HG02623 (cell line): Measurements from ENCODE around the gene CCDC197.

Source experiments
- ATAC-seq: cut with Tn5 transposase; IDR thresholded peaks from one replicate; pipeline ENCODE4 v1.9.1; 2021; ENCODE audit warnings: moderate library complexity; ENCODE audit not compliant: unreplicated experiment

Gene CCDC197

DNA sequence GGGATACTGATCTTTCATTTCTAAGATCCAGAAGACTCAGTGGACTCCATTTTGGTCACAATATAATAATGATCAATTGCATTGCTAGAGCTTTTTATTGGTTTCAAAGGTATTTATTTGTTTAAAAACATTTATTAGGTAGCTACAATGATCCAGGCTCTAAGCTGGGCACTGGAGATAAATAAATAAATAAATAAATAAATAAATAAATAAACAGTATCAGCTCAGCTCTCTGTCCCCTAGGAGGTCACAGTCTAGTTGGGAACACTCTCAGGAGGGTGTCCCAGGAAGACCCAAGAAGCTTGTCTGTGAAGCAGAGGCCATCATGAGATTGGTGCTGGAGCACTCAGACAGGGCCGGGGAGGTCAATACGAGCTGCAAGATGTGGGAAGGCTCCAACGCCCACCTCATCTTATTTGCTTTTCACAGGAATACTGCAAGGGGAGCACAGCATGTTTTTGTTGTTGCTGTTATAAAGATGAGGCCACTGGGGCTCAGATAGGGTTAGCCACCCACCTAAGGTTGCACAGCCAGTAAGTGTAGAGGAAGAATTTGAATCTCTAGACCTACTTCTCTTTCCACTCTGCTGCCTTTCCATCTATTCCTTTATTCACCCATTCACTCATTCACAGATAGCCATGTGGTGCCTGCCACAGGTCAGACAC lies 36.2 kb upstream of the CCDC197 start:
- no peak for ATAC-seq

DNA sequence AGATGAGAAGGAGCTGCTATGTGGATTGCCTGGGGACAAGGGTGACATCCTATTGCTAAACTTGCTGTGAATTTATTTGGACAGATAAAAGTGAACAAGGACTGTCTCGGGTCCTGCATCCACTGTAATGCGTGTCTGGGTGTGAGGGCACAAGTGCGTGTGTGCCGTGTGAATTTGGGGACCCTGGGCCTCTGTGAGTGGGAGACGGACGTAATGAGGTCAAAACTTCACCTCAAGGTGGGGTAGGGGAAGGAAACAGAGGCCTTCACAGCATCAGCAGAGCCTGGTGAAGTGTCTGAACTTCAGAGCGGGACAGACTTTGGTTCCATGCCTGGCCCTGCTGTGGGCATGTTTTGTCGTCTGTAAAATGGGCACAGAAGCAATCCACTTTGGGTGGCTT lies 35.5 kb upstream of the CCDC197 start:
- ATAC-seq = no peak

DNA sequence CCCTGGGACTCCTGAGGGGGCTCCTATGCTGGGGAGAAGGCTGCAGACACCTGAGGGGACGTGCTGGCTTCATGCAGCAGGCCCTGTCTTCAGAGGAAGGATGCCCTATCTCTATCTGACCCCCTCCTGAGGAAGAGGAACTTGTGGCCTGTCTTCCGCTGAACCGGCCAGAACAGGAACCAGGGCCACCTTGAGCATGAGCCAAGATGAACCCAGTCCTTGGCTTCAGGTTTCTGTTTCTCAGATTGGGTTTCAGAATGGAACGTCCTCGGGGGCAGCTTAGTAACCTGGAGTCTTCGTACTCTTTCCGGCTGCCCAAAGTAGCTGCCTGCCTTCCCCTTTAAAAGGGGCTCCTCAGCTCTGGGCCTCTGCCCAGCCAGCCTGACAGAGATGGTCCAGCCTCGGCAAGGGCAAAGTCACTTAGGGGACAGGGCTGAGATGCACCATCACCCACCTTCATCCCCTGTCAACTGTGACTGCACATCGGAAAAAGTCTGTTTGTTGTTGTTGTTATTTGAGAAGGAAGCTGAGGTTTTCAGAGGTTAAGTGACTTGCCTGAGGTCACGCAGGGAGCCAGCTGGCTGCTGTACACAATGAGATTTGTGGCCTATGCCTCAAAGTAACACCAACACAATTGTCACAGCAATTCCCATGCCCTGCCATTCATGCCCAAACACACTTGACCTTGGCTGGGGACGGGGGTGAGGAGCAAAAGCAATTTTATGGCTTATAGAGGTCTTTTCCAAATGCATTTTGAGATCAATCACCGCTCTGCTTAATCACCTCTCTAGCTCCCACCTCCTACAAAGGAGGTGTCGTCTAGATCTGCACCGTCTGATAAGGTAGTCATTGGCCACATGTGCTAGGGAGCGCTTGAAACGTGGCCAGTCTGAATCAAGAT lies 34.1 kb upstream of the CCDC197 start:
- ATAC-seq = peak; percentile 33

DNA sequence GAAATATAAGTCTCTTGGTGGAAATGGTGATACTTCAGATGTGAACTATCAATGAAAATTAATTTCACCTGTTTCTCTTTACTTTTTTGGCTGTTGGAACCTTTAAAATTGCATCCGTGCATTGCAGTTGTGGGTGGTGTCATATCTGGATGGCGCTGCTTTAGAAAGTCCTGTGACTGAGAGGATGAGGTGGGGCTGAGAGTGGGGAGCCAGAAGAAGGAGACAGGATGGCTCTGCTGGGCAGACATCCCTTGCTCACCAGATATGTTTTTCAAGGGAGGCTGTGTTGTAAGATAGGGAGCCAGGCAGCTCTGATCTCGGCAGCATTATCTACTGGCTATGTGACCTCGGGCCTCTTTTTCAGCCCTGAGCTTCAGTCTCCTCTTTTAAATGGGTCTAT lies 33.4 kb upstream of the CCDC197 start:
- ATAC-seq = no peak

- ATAC-seq = no peak
Observed at GRCh38 chr14:93964281-93964680, 32.8 kb upstream of the CCDC197 start.

- no peak for ATAC-seq
Observed at GRCh38 chr14:93964820-93965286, 32.2 kb upstream of the CCDC197 start.

DNA sequence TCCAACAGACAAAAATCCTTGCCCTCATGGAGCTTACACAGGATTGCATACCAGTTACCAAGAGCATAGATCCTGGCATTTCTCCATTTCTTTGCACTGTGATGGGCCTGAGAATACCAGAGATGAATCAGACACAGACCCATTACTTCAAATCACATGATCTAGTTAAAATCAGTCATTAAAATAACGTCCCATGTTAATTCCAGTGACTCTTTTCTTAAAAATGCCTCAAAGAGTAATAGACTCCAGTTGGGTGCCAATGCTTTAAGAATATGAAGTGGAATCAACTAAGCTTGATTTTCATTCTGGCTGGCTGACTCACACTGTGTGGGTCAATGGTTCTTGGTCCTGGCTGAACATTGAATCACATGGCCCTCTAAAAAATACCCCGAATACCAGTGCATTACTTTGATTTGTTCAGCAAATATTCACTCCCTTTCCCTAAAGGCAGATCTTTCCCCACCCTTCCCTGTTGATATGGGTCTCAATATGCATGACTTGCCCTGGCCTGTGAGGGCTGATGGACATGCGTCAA lies 31.7 kb upstream of the CCDC197 start:
- no peak for ATAC-seq

GRCh38 chr14:93965946-93966474 lies 31.1 kb upstream of the CCDC197 start:
- no peak for ATAC-seq

DNA sequence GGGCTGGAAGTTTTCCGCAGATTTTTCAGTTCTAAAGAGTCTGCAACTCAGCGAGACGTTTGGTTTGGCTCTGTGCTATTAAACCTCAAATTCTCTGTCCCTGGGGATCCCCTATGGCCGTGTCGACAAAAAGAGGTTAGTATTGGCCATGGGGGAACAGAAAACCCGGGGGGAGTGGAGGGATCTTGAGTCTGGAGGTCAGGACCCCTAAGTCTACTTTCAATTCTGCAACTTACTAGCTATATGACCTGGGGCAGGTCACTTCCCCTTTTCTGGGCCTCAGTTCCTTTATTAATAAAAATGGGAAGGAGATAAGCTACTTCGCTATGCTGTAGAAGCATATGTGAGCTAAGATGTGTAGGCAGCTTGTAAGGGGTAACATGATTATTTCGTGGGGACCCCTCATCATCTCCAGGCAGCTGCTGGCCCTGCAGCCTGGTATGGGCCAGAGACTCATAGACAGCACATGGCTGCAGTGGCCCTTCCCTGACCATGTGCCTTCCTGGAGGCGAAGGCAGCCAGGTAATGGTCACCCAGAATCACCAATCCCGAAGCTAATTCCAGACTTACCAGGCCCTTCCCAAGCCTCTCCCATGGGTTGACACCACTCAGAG lies 29.4 kb upstream of the CCDC197 start:
- peak; percentile 33 for ATAC-seq

- ATAC-seq = no peak
Observed at GRCh38 chr14:93969082-93969828, 27.8 kb upstream of the CCDC197 start.

- no peak for ATAC-seq
Observed at GRCh38 chr14:93970585-93970964, 26.5 kb upstream of the CCDC197 start.

DNA sequence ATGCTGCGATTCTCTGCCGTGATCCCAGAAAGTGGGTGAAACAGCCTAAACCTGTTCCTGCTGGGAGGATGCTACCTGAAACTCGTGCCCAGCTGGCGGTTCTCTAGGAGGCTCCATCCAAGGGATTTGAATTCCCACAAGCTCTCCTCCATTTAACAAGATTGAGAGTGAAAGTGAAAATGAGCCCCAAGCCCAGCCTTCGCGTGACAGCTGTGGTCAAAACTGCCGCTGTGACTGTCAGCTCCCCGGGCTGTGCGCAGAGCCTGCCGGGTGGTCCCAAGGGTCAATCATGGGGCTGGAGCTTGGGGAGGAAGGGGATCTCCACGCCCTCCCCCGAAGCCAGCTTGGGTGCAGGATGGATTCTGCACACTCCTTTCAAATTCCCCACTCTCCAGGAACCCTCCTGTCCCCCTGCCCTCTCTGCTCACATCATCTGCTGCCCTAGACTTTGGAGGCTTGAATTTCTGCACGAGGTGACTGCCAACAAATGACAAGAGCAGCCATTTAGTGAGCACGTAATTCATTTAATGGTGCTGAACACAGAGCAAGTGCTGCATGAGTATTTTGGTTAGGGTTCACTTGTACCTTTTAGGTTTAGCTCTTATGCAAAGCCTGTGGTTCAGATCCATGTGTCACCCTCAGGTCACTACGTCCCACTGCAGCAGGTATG lies 26.0 kb upstream of the CCDC197 start:
- ATAC-seq = peak; percentile 30

GRCh38 chr14:93971635-93972027 lies 25.5 kb upstream of the CCDC197 start:
- no peak for ATAC-seq

DNA sequence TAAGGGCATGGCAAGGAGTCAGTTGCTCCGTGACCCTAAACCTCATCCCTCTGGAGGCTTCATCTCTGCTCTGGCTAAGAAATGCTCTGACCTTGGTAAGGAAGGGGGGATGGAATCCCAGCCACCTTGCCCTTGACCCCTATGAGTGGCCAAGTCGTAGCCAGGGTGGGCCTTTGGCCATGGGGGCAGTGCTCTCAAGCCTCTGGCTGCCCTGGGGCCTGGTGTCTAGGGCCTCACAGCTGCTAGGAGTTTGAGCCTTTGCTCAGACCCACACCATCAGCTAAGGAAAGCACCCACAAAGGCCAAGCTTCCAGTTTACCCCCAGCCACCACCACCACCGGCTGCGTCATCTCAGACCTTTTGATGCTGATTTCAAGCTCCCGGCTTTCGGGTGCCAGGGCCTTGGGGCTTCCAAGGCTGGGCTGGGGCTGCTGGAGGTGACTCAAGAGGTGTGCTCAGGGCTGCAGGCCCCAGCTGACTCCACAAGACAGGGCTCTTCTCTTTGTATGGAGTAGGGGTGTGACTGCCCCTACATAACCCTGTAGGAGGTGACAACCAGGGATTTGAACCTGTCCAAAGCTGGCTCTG lies 24.4 kb upstream of the CCDC197 start:
- ATAC-seq = no peak

- no peak for ATAC-seq
Observed at GRCh38 chr14:93973607-93974006, 23.5 kb upstream of the CCDC197 start.

DNA sequence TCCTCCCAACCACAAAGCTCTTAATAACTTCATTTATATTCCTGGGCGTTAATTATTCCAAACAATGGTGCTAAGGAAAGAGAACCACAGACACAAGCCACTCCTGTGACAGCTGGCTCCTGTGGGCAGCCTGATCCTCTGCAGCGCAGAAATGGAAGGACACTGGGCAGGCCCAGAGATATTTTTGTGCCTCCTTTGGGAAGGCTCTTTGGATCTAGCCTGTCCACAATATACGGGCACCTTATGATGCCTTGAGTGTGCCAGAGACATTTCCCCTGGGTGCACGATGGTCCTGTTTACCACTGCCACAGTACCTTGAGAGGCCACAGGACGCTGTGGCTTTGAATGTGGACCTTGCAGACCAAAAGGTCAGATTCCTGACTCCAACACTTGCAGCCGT lies 22.8 kb upstream of the CCDC197 start:
- ATAC-seq = no peak

GRCh38 chr14:93974833-93975232 lies 22.3 kb upstream of the CCDC197 start:
- ATAC-seq = no peak

DNA sequence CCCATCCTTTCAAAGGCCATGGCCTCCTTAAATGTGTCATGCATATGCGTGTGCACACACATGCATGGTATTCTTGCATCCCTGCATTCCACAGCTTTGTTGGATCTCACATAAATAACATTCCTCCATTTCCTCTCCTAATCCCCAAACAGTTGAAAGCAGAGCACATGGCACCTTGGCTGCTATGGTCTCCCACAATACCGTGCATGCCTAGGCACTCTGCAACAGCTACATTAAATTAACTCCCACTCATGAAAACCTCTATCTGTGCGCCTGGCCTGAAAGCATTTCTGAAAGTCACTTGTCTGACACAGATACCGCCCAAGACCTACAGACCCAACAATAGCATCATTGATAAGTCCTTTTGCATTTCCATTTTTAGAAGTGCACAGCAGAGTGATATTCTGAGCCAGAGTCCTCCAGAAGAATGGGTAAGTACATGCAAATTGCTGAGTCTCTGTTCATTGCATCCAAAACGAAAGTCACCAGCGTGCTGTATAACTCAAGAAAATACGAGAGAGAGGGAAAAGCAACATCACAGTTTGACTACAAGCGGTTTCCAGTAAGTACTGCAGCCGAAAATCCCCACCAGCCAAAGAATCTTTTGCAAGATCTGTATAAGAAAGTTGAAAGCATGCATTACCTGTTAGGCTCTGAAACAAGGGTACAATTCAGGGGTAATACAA lies 21.2 kb upstream of the CCDC197 start:
- ATAC-seq = peak; percentile 69

DNA sequence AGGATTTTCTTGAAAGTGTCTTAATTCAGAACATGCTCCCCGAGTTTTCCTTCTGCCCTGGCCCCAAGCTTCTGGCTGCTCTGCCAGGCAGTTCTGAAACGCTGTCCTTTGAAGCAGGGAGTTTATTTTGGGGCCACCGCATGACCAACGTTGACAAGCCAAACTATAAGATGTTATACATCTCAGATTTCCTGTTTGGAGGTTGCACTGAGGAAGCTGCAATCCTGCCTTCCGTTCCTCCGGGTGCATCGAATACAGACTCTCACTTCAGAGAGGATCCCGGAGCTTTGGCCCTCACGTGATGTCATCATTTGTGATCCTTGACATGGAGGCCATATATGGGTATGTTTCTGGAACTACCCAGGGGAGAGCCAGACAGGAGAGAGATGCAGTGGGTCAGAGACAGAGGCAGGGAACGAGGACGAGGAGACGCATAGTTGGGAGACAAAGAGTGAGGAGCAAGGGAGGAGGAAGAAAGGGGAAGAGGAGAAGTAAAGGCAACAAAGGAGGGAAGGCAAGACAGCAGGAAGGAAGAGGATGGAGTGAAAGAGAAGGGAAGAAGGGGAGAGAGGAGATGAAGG lies 20.5 kb upstream of the CCDC197 start, which contains the start of gene ASB2:
Gene ASB2 (minus strand): TSS at position 94 of the 581 bp plus-strand sequence. CDS start 12,031 bp downstream, outside the sequence.
- ATAC-seq = peak; percentile 5
